K562 (cell line): ENCODE results near the gene VIM. TPM values are rescaled to one million over a fixed set of nuclear protein-coding genes. Genes with fewer than 3 reads are reported as not detected.

Experiments
- ARID2 ChIP-seq: fragments of 450-650 bp; IDR thresholded peaks from 2 replicates; pipeline ENCODE4 v1.6.1; 2017; ENCODE audit warnings: antibody characterized with exemption, mild to moderate bottlenecking
- BCLAF1 ChIP-seq, 2 experiments: fragments of 450-650 bp in 1 of 2; IDR thresholded peaks; 2 replicates each; pipeline ENCODE4 v1.6.1; 2011 to 2017; ENCODE audit warnings: low read depth in 2 of 2, antibody characterized with exemption in 1 of 2, borderline replicate concordance in 1 of 2, low read length in 1 of 2, mild to moderate bottlenecking in 1 of 2, mixed read lengths in 1 of 2; ENCODE audit not compliant: control insufficient read depth in 1 of 2
- BRF1 ChIP-seq: IDR thresholded peaks from 3 replicates; pipeline ENCODE4 v1.6.1; 2011; ENCODE audit warnings: borderline replicate concordance, mild to moderate bottlenecking; ENCODE audit not compliant: insufficient read length; ENCODE audit errors: extremely low read depth
- C11orf30 ChIP-seq: fragments of 450-650 bp; IDR thresholded peaks from 2 replicates; pipeline ENCODE4 v1.6.1; 2016; ENCODE audit warnings: low read depth, mild to moderate bottlenecking
- CEBPB ChIP-seq: fragments of 450-650 bp; IDR thresholded peaks from 2 replicates; pipeline ENCODE4 v1.6.1; 2016; ENCODE audit warnings: missing genetic modification characterization, missing compliant biosample characterization
- CUX1 ChIP-seq: fragments of 200-800 bp; sonication (Bioruptor generic); IDR thresholded peaks from 2 replicates; pipeline ENCODE4 v1.6.1; 2016; ENCODE audit warnings: missing genetic modification characterization, missing compliant biosample characterization
- GABPA ChIP-seq: fragments of 200-800 bp; sonication (Bioruptor generic); conservative IDR thresholded peaks from 2 replicates; pipeline ENCODE4 v1.6.1; 2016; ENCODE audit warnings: low read depth, missing genetic modification characterization, missing compliant biosample characterization
- GATAD2B ChIP-seq: fragments of 450-650 bp; IDR thresholded peaks from 2 replicates; pipeline ENCODE4 v1.6.1; 2017; ENCODE audit warnings: mild to moderate bottlenecking, borderline replicate concordance
- IRF9 ChIP-seq: fragments of 450-650 bp; IDR thresholded peaks from 2 replicates; pipeline ENCODE4 v1.6.1; 2016; ENCODE audit warnings: missing biosample characterization, missing genetic modification characterization
- MYNN ChIP-seq, 2 experiments: sonication (generic); formaldehyde crosslinking in 1 of 2; IDR thresholded peaks; 2 replicates each; pipeline versions ENCODE4 v1.5.0 to v1.6.1; 2016 to 2020; ENCODE audit warnings: antibody characterized with exemption in 1 of 2, missing genetic modification reagents in 1 of 2
- POLR2H ChIP-seq: IDR thresholded peaks from 2 replicates; pipeline ENCODE4 v1.6.1; 2016; ENCODE audit warnings: missing genetic modification characterization, low read depth, mild to moderate bottlenecking, control low read depth, missing compliant biosample characterization, moderate library complexity
- RBFOX2 ChIP-seq: fragments of 200-400 bp; formaldehyde crosslinking; IDR thresholded peaks from 2 replicates; pipeline ENCODE4 v1.6.1; 2017; ENCODE audit warnings: low read depth, mild to moderate bottlenecking, low read length, moderate library complexity
- SPI1 ChIP-seq: IDR thresholded peaks from 2 replicates; pipeline ENCODE4 v1.6.1; 2011; ENCODE audit warnings: low read depth, low read length, control low read depth, borderline replicate concordance
- TRIM24 ChIP-seq, 2 experiments: fragments of 450-650 bp; IDR thresholded peaks; 2 replicates each; pipeline ENCODE4 v1.6.1; 2016
- ZKSCAN3 ChIP-seq: fragments of 250-450 bp; sonication (Bioruptor Pico); IDR thresholded peaks from 2 replicates; pipeline ENCODE4 v1.4.0; 2020
- ZNF584 ChIP-seq: fragments of 200-800 bp; sonication (Bioruptor generic); IDR thresholded peaks from 2 replicates; pipeline ENCODE4 v1.6.1; 2016; ENCODE audit warnings: low read depth, mild to moderate bottlenecking, missing genetic modification characterization, missing compliant biosample characterization
- ZNF589 ChIP-seq: fragments of 200-800 bp; sonication (Bioruptor generic); IDR thresholded peaks from 2 replicates; pipeline ENCODE4 v1.6.1; 2016; ENCODE audit warnings: low read depth, missing genetic modification characterization, missing compliant biosample characterization
- ZZZ3 ChIP-seq: fragments of 450-650 bp; IDR thresholded peaks from 2 replicates; pipeline ENCODE4 v1.6.1; 2016; ENCODE audit warnings: antibody characterized with exemption, mild to moderate bottlenecking, moderate library complexity
- polyA plus RNA-seq, 8 experiments: library from polyadenylated mRNA; depleted of rRNA in 4 of 8; stranded (reverse) in 5 of 8; unstranded in 3 of 8; fragments of >200 nt; fragmentation: Nextera tagmentation in 2 of 8; fragmentation: Illumina TruSeq in 1 of 8; extraction: Ambion mirVana in 2 of 8; extraction: Trizol in 1 of 8; gene quantifications; 2 replicates each; pipeline versions ENCODE4 v1.2.1 to v1.2.3, GENCODE V29; 2011 to 2014; ENCODE audit warnings: inconsistent platforms in 1 of 8, missing spikeins in 1 of 8
- total RNA-seq, 7 experiments: library from RNA; depleted of rRNA in 6 of 7; stranded (reverse); fragments of >200 nt in 6 of 7; fragmentation: Illumina TruSeq in 2 of 7; extraction: Trizol in 2 of 7; gene quantifications; 2 replicates each; pipeline versions ENCODE4 v1.2.1 to v1.2.3, GENCODE V29; 2011 to 2021; ENCODE audit warnings: low replicate concordance in 1 of 7

Gene VIM
- total and polyA plus RNA-seq, 9 of the 15 experiments (the other 6 are each of a cell fraction or from before 2014, with no cell fraction given) = 86.0 to 621 (median 383) TPM

- TF ChIP-seq RBFOX2 (peak; percentile 50; the same call in 1 of the 2 replicates), GABPA (peak; percentile 69), ZKSCAN3 (CRISPR knock-in tag) (no peak), ZZZ3 (no peak), BCLAF1 (IDR thresholded peaks at IDR 0.05; ENCODE audit: borderline replicate concordance in 1 of 2, control insufficient read depth in 1 of 2, low read depth in 2 of 2, low read length in 1 of 2) (peak in 1 of 2 experiments; percentile 46; a peak in 1 of 4 replicates), C11orf30 (peak; percentile 80), ZNF584 (CRISPR knock-in tag) (peak; percentile 65; the same call in 1 of the 2 replicates), IRF9 (tag) (peak; percentile 57; the same call in 1 of the 2 replicates), MYNN (IDR thresholded peaks at IDR 0.05) (peak; percentile 98), MYNN (CRISPR knock-in tag; IDR thresholded peaks at IDR 0.05) (peak; percentile 60; the same call in 1 of the 2 replicates), GATAD2B (peak; percentile 37; the same call in 1 of the 2 replicates), CUX1 (peak; percentile 14; the same call in 1 of the 2 replicates), CEBPB (tag) (peak; percentile 98), ZNF589 (peak; percentile 81), TRIM24 (IDR thresholded peaks at IDR 0.05) (peak; percentile 60 to 76; a peak in 3 of 4 replicates), SPI1 (peak; percentile 42; the same call in 1 of the 2 replicates), BRF1 (no peak), ARID2 (no peak), POLR2H (tag) (peak; percentile 77)
Observed at GRCh38 chr10:17216217-17216900, 11.7 kb upstream of the VIM start (continued).
